HUES6 (cell line): ENCODE results near the gene LIN28B.
"Not testable (repeated sequence)": the region's sequence is repeated elsewhere in the genome, so short reads cannot be mapped to it uniquely, and the experiment has no call there.

Experiments used
- H3K27ac ChIP-seq: 2 replicates; pipeline ENCODE4 v1.7.0; 2013; ENCODE audit warnings: low read depth, mild to moderate bottlenecking, low read length, inconsistent platforms
- H3K27me3 ChIP-seq: 2 replicates; pipeline ENCODE4 v1.6.1; 2013; ENCODE audit warnings: low read length; ENCODE audit not compliant: control insufficient read depth, insufficient read depth
- H3K36me3 ChIP-seq: 2 replicates; pipeline ENCODE4 v1.6.1; 2013; ENCODE audit warnings: low read length; ENCODE audit not compliant: control insufficient read depth, insufficient read depth
- H3K4me1 ChIP-seq: 2 replicates; pipeline ENCODE4 v1.6.1; 2013; ENCODE audit warnings: low read length; ENCODE audit not compliant: control insufficient read depth, insufficient read depth
- H3K4me3 ChIP-seq: 2 replicates; pipeline ENCODE4 v1.5.1; 2013; ENCODE audit warnings: low read depth, low read length
- H3K9ac ChIP-seq: one replicate; pipeline ENCODE4 v1.6.1; 2013; ENCODE audit warnings: mild to moderate bottlenecking, low read length
- H3K9me3 ChIP-seq: 2 replicates; pipeline ENCODE4 v1.6.1; 2013; ENCODE audit warnings: low read depth, low read length; ENCODE audit not compliant: control insufficient read depth, insufficient read depth

The LIN28B gene

DNA sequence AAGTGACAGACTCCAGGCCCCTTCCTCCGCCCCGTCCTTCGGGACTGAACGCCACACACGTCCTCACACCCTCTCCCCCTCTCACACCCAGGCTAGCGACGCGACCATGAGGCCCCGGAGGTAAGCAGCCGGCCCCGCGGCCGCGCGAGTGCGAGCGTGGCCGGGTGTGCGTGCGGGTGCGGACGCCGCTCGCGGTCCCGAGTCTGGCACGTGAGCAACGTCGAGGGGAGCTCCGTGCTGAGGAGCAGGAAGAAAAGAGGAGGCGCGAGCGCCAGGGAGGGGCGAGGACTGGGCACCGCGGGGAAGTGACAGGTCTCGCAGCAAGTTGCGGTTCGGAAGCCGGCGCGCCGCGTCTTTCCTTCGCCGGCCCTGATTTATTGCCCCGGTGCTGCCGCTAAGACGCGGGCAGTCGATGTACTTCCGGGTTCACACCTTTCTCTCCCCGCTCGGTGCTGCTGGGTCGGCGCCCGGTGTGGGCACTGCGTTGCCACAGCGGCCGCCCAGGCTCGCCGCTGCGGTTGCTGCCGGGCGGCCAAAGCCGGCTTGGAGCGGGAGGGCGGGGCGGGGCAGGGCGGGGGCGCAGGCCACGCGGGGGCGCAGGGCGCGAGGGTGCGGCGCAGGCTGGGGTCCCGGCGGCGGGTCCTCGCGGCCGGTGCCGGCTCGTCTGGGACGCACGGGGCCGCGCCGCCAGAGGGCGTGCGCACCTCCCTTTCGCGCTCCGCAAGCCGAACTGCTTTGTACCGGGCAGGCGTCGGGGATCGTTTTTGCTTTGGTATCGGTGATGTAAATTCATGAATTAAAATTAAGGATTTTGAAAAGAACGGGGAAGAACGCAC lies 15.8 kb upstream of the LIN28B start:
- H3K27ac ChIP-seq: peak overlapping the region; percentile 92
- no peaks in the 10 kb centered on the region for H3K36me3 ChIP-seq
- H3K9me3 ChIP-seq: no peaks in the 10 kb centered on the region; the same call in 1 of the 2 replicates
- H3K4me1 ChIP-seq: no peaks in the 10 kb centered on the region; the same call in 1 of the 2 replicates
- peak overlapping the region; percentile 90 for H3K9ac ChIP-seq
- no peaks in the 10 kb centered on the region; the same call in 1 of the 2 replicates for H3K27me3 ChIP-seq
- peak overlapping the region; percentile 96 for H3K4me3 ChIP-seq

DNA sequence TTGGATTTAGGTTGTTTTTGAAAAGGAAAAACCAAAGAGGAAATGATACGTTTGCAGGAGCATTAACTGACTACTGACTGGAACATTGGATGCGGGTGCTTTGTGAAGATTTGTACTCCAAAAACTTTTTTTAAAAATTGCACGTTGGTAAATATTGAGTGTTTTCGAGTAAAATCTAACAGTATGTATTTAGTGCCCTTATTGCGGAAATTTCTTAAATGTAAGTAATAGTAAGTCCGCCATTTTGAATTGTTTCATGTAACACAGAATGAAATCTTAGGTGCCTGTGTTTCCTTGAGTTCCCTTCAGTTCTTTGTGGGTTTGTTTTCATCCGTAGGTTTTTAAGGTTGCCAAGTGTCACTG lies 15.2 kb upstream of the LIN28B start:
- H3K9ac ChIP-seq: peak overlapping the region; percentile 90
- H3K4me3 ChIP-seq: peak overlapping the region; percentile 96
- H3K36me3 ChIP-seq: no peaks in the 10 kb centered on the region
- H3K9me3 ChIP-seq: no peaks in the 10 kb centered on the region; the same call in 1 of the 2 replicates
- no peaks in the 10 kb centered on the region; the same call in 1 of the 2 replicates for H3K4me1 ChIP-seq
- H3K27me3 ChIP-seq: no peaks in the 10 kb centered on the region; the same call in 1 of the 2 replicates
- H3K27ac ChIP-seq: peak overlapping the region; percentile 92

DNA sequence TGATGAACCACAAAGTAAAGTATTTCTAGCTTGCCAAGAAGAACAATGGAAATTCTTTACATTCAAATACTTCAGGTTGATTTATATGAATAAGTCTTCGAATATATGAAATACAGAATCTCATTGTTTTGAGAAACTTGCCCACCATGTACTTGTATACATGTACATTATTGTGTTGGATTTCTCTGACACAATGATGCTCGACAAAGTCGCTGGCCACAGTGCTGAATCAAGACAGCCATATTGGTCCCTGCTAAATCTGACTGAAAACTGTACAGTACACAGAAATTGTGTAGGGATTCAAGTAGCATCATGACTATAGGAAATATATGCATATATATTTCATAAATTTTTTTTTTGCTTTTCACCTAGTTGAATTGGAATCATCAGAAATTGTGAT lies 13.1 kb upstream of the LIN28B start:
- no peaks in the 10 kb centered on the region; the same call in 1 of the 2 replicates for H3K9me3 ChIP-seq
- H3K36me3 ChIP-seq: no peaks in the 10 kb centered on the region
- no peak overlapping the region for H3K9ac ChIP-seq
- no peaks in the 10 kb centered on the region; the same call in 1 of the 2 replicates for H3K27me3 ChIP-seq
- H3K27ac ChIP-seq: no peak overlapping the region
- no peak overlapping the region for H3K4me3 ChIP-seq
- no peaks in the 10 kb centered on the region; the same call in 1 of the 2 replicates for H3K4me1 ChIP-seq

DNA sequence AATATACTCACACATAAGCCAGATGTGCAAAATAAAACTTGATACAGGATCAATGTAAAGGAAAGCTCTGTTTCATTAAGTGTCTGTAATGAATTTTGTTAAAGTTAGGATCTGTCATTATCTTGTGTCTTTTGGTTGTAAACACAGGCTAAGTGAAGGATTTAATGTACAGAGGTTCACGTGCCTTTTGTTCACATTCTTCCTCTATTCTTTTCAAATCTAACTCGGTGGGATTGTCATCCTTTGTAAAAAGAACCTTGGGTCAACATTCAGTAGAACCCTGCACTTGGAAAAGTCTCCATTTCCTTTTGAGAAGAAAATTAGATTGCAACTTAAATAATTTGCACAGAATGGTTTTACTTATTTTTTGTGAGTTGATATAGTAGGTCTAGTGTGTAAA lies 7.7 kb upstream of the LIN28B start:
- Histone ChIP-seq H3K36me3 (no peaks in the 10 kb centered on the region), H3K27me3 (no peaks in the 10 kb centered on the region), H3K9me3 (no peaks in the 10 kb centered on the region), H3K4me1 (peaks cover 19% of the 10 kb centered on the region), H3K9ac (no peak overlapping the region), H3K4me3 (no peak overlapping the region), H3K27ac (no peak overlapping the region)

DNA sequence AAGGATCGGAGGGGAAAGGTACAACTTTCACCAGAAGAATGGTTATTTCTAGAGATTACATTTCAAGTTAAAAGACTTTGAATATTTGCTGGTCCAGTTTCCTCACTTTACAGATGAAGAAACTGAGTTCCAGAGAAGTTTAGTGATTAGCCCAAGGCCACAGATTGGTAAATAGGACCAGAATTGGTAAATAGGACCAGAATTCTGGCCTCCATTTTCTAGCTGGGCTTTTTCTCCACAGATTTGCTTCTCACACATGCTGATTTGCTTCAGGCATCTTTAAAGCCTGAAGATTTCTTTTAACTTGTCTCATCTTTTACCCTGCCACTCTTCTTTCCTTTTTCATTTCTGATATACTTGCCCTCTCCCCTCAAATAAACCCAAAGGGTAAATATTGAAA lies 5.2 kb upstream of the LIN28B start:
- Histone ChIP-seq H3K36me3 (no peaks in the 10 kb centered on the region), H3K4me3 (peak overlapping the region; percentile 1; the same call in 1 of the 2 replicates), H3K27ac (peak overlapping the region; percentile 99), H3K4me1 (peaks cover 36% of the 10 kb centered on the region), H3K9ac (no peak overlapping the region), H3K9me3 (no peaks in the 10 kb centered on the region), H3K27me3 (no peaks in the 10 kb centered on the region)

DNA sequence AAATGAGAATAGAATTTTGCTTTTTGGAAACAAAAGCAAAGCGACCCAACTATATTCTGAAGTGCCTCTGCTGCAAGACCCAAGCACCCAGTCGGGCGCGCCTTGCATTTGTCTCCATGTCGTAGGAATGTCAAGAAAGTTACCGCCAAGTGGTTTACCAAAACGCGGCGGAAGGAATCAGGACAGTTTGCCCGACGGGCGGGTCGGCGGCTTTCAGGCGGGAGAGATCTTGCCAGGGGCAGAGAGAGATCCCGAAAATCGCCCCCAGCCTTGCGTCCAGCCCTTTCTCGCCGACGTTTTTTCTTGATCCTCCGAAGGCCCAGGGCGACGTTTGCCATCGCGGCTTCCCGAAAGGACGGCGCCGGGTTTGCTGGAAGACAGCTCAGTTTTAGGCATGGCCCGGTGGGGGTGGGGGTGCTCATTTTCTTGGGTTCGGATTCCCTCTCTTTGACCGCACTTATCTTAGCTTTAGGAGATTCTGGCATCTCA lies 4.0 kb upstream of the LIN28B start:
- Histone ChIP-seq H3K4me3 (peak overlapping the region; percentile 90), H3K4me1 (peaks cover 36% of the 10 kb centered on the region), H3K9ac (peak overlapping the region; percentile 97), H3K27ac (peak overlapping the region; percentile 99), H3K27me3 (no peaks in the 10 kb centered on the region), H3K9me3 (no peaks in the 10 kb centered on the region), H3K36me3 (no peaks in the 10 kb centered on the region)

DNA sequence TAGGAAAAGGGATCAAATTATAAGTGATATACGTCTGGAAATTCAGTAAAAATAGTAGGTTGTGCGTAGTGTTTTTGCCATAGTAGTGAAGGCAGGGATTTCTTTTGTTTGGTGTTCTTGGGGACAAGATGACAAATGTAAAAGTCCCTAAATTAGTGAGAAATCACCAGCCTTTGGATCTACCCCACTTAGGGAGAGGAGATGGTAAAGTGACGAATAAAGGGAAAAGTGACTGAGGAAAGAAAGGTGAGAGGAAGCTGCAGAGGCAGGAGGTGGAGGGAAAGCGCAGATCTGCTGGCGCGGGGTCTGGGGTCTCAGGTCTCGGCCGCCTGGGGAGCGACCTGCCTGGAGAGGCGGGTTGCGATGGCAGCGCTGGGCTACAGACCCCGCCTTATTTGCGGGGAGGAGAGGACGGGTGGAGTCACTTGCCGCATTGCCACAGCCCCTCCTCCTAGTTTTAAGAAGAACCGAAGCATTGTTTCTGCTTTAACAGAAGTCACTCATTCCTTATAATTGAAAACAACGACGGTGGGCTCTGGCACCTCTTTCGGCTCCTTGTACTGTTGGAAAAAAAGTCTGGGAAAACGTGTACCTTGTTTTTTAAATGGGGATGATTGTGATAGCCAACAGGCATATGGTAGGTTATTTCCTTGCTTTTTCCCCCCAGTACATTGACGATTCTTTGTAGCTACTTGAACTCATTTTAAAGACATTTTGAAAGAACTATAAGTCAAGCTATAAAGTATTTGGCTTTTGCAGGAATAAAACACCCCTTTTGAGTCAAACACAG lies 3.3 kb upstream of the LIN28B start:
- H3K9ac ChIP-seq: peak overlapping the region; percentile 97
- H3K27ac ChIP-seq: peak overlapping the region; percentile 99
- not testable (repeated sequence) for H3K27me3 ChIP-seq, H3K9me3 ChIP-seq, H3K36me3 ChIP-seq
- H3K4me1 ChIP-seq: peaks cover 36% of the 10 kb centered on the region
- H3K4me3 ChIP-seq: peak overlapping the region; percentile 90

DNA sequence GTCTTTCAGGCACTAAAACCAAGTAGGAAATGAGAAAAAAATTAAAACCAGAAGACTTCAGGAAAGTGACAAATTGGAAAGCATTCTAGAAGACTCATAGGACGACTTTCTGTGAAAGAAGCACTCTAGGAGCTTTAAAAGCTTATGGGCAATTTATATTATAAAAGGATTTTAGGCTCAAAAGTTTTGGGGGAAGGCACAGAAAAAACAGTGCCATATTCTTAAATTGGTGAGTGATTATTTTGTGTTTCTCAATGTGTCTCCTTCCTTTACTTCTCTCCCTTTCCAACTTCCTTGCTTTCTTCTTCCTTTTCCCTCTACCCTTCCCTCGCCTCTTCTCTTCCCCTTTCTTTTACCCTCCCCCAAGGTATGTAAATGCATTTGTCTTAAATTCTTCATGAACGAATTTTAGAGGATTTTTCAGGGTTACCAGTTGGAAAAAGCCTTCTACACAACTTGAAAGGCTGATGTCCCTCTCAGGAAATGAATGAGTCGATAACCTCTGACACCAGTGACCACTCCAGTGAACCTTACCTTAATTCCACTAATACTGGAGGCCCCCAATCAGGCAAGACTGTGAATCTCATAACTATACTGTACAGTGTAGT lies 2.6 kb upstream of the LIN28B start:
- Histone ChIP-seq H3K4me3 (peak overlapping the region; percentile 90), H3K27me3 (no peaks in the 10 kb centered on the region), H3K27ac (peak overlapping the region; percentile 99), H3K9me3 (no peaks in the 10 kb centered on the region), H3K36me3 (no peaks in the 10 kb centered on the region), H3K4me1 (peaks cover 36% of the 10 kb centered on the region), H3K9ac (peak overlapping the region; percentile 97)

DNA sequence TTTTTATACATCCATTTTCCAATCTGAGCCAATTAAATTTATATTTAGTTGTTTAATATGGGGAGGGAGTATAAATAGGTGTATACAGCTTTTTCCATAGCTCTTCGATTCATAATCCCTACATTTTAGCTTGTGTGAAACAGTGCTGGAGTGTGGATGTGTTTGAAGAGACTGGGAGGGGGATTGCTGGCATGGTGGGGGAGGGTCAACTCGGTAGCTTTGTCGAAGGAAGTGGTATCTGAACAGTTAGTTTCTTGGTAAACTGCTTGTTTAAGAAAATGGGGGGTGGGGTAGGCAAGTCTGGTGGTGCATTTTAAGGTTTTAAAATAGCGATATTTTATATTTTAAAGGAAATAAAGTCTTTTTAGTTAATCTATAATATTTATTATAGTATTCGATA lies 1.4 kb upstream of the LIN28B start:
- Histone ChIP-seq H3K4me1 (peaks cover 35% of the 10 kb centered on the region), H3K27me3 (no peaks in the 10 kb centered on the region), H3K9ac (peak overlapping the region; percentile 98), H3K9me3 (no peaks in the 10 kb centered on the region), H3K4me3 (peak overlapping the region; percentile 90), H3K36me3 (no peaks in the 10 kb centered on the region), H3K27ac (peak overlapping the region; percentile 99)

DNA sequence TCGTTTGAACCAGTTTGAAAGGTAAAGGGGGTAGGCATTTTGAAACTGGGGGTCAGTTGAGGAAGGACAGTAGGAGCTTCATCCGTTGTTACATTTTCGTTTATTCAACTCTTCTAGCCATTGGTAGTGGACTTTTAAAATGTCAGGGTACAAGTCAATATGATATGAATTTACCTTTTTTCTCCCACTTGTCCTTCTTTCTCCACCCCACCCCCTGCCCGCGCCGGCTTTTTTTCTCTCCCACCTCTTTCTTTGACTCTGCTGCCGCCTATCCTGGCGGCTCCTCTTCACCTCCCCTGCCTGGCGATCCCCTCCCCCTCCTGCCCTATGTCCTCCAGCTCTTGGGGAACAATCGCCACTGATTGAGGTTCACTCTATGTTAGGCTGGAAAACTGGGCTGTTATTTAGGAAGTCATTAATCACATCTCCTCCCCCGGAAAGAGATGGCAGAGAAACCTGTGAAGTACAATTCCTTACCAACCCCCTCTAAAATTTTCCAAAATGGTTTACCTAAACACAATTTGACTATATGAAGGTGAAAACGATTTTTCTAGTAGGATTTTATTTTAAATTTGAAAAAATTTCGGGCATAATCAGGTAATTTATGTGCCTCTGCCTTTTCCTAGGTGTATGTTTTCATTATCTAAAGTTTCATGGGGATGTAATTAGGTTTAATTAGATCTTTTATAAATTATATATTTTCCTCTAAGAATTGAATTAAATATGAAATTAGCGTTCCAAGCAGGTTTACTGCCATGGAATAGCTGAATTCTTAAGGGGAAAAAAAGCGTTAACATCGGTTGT lies 778 bp upstream of the LIN28B start:
- H3K9ac ChIP-seq: peak overlapping the region; percentile 98
- H3K27ac ChIP-seq: peak overlapping the region; percentile 99
- H3K4me3 ChIP-seq: peak overlapping the region; percentile 90

More for the DNA sequence above, 778 bp upstream of the LIN28B start:
- H3K4me1 ChIP-seq: peaks cover 33% of the 10 kb centered on the region
- no peaks in the 10 kb centered on the region for H3K27me3 ChIP-seq
- no peaks in the 10 kb centered on the region for H3K9me3 ChIP-seq
- no peaks in the 10 kb centered on the region for H3K36me3 ChIP-seq
